8988T (cell line): ENCODE results near the gene ATF3.
"Not testable (repeated sequence)": the region's sequence is repeated elsewhere in the genome, so short reads cannot be mapped to it uniquely, and the experiment has no call there.

Experiments used
- DNase-seq: peaks from one replicate; pipeline ENCODE4 v3.0.0; 2011

Gene ATF3

DNA sequence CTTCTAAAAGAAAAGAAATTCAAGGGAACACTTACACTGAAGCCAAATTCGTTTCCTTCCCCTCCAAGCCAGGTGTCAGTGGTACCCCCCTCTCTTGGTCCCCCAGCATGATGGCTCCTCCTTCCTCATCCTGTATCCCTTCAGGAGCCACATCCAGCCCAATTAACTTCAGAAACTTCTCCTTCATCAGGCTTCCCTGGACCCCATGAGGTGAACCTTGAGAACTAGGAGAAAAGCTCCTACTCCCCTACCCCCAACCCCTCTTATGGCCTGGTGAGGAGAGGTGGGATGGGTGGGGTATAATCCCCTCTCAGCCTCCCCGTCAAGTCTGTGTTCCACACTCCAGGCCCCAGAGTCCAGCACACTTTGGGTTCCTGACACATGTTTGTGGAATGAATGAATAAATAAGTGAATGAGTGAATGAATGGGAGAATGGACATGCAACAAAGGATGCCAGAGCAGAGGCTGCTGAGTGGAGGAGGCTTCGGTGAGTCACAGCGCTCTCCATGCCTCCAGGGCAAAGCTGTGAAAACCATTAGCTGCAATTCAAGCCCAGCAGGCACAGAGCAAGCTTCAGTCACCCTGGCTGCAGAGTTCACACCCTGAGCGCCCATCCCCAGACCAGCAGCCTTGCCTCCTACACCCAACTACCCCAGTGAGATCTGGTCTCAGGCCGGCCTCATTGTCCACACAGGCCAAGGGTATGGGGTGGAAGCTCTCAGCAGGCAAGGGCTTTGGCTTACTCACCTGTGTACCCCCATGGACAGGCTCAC, 47.3 kb downstream of the ATF3 start:
- no peak for DNase-seq

DNA sequence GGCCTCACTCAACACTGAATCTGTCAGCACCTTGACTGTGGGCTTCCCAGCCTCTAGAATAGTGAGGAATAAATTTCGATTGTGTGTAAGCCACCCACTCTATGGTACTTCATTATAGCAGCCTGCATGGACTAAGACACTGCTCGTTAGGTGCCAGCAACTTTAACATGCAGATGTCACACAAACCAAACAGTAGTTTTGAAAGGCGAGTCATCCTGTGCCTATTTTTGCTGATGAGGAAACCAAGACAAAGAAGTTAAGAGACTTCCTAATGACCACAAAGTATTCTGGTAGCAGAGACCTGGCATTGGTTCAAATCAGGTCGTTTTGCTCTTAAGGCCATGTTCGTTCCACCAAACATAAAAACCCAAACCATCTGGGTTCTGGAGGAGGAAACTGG, 48.2 kb downstream of the ATF3 start:
- DNase-seq = no peak

DNA sequence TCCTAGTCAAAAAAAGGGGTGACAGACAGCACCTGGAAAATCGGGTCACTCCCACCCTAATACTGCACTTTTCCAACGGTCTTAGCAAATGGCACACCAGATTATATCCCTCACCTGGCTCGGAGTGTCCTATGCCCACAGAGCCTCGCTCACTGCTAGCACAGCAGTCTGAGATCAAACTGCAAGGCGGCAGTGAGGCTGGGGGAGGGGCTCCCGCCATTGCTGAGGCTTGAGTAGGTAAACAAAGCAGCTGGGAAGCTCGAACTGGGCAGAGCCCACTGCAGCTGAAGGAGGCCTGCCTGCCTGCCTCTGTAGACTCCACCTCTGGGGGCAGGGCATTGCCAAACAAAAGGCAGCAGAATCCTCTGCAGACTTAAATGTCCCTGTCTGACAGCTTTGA, 49.7 kb downstream of the ATF3 start:
- DNase-seq = not testable (repeated sequence)

DNA sequence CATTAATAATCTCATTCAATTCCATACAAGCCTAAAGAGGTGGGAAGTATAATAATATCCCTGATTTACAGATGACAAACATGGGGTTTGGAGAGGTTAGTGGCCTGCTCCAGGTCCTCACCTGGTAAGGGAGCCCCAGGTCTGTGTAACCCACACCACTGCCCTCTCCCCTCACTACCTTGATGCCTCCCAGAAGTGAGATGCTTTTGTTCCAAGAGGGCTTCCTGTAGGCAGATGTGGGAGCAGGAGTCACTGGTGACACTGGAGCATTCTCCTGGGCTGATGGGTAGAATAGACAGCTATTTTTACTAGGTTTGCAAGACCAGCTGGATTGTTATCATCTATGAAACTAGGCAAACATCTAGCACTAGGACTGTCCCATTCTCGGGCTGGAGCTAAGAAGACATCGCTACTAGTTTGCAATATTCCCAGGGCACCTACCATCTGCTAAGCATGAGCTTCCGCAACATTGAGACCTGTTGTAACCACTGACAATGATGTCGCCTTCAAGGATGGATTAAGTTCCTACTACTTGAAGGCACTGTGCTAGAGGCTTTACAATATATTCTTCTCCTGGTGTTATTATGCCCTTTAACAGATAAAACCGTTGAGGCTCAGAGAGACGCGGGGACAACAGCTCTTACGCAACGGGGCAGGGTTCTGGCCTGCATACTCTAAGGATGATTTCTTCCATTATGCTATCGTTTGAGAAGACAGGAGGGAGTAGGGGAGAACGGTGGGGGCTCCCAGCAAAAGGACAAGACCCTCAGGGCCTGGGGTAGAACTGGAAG, 56.0 kb downstream of the ATF3 start:
- no peak for DNase-seq

DNA sequence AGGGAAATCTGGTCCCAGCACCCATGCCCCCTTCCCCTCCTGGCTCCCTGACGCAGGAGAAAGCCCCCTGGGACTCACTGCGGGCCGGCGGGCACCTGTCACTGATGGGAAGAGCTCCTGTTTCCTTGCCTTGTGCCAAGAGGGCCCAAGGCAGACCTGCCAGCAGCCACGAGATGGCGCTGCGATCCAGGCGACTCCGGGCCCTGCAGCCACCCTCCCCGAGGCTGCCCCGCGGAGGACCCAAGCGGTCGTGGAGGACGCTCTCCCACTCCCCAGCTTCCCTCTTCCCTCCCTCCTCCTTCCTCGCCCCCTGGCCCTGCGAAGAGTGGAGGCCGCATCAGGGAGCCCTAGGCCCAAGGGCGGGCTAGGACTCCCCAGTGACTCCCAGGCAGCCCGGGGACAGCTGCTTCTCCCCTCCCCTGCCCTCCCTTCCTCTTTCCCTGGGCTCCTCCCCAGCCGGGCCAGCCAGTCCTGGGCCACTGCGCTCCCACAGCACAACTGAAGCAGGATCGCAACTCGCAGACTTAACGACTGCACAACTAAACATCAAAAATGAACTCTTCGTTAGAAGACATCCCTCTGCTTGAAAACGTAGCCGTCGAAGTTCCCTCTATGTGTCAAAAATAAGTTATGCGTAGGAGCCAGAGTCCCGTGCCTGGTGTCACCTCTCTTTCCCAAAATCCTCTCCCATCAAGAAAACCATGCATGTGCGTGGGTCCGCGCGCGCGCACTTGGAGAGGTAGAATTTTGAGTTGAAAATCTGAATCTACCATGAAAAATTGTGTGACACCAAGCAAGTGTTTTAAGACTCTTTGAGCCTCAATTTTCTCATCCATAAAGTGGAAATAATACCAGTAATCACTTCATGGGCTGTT, 56.9 kb downstream of the ATF3 start:
- peak; percentile 74 for DNase-seq

DNA sequence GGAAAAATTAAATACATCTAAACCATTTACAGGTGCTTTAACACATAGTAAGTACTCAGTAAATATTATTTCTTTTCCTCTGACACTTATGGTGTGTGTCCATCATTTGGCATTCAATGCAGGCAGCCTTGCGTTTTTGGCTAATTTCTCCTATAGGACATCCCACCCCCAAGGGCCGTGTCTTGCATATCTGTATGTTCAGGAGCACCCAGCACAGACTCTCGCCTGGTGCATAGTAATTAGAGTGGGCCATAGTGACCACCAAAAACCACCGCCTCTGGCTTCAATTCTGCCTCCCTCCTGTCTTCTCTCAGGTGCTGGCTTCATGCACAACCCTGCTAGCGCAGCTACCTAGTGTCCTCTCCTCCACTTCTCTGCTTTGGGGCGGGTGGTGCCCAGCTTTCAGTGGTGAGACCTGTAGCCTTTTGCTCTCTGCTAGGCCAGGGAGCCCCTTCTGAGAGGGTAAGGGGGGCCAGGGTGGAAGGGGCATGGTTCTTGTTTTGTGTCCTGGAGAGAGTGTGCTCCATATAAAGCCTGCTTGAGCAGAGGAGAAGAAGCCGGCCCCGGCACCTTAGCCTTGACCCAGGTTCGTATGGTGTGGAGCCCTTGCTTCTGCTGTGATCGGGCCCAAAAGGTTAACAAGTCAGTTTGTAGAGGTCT, 57.7 kb downstream of the ATF3 start:
- no peak for DNase-seq

DNA sequence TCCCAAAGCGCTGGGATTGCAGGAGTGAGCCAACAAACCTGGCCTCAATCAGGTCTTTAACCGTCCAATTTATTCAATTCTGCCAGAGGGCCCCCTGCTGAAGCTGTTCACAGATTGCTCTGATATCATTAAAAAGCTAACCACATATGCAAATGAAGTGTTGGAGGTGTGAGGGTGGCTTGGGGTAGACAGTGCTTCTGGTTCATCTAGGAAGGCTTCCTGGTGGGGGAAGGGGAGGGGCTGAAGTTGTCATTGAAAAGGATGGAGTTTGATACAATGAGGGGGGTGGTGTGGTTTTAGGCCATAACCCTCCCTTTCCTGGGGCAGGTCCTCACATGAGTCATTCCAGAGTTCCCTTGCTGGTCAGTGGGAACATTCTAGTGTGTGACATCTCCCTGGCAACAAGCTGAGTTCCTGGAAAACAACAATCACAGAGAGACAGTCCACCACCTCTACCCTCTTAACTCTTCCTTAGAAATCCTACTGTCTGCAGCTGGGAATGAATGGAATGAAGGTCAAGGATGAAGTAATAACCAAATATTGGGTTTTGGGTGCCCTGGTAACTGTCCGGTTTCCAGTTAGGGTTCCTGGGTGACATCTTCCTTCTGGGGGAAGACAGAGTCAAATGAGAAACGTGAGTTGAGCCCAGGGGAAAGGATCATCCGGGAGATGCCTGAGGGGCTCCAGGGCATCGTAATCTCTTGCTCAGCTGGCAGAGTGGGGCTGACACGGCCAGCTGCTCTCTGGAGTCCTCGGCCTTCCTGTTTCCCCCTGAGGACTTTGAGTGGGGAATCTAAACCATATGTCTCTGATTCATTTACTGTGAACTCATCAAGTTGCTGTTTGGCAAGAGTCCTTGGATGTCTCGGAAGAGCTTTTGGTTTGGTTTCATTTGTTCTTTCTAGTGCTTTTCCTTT, 58.9 kb downstream of the ATF3 start:
- DNase-seq = no peak

DNA sequence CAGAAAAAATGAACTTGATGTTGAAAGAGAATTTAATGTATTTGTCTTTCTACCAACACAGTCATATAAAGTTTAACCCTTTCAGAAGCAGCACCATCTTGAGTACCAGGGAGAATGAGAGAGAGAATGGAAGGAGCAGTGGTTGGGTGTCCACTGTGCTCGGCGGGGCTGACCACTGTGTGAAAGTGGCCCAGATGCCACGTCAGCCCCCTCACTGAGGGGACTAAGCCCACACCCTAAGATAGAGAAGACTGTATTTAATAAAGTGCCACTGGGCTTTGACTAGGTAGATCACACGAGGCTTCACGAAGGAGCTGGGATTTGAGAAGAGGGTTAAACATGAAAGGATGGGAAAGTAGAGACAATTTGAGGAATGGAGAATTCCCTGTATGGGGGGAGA, 59.9 kb downstream of the ATF3 start:
- DNase-seq = no peak

DNA sequence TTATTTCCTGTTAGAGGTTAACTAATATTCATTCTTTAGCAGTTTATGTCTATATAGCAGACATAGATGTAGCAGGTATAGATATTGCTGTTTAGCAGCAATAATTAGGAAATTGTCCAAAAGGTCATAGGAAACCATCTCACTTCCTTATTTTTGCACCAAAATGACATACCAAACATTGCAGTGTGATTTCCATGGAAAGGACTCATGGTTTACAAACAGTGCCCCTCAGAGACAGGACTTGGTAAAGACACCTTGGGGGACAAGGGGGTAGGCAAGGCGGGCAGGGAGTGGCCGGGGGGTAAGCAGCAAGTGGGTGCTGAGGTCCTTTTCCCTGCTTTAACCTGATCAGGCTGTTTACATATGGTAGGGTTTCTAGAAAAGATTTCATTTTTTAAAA, 60.5 kb downstream of the ATF3 start:
- DNase-seq = peak; percentile 54

DNA sequence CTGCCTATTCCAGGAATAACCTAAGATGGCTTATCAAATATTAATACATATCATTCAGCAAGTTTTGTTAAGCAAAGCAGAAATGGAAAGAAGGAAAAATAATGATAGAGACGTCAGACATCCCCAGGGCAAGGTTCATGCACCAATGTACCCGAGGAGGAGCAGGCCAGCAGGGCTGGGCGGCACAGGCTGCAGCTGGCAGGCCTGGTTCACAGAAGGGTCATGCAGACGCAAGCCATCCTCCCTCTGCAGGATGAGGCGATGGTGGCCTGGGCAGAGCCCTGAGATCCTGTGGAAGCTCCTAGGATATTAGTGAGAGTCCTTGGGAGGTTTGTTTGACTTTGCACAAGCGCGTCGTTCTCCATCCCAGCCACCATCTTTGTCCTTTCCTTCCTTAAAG, 61.0 kb downstream of the ATF3 start:
- no peak for DNase-seq

DNA sequence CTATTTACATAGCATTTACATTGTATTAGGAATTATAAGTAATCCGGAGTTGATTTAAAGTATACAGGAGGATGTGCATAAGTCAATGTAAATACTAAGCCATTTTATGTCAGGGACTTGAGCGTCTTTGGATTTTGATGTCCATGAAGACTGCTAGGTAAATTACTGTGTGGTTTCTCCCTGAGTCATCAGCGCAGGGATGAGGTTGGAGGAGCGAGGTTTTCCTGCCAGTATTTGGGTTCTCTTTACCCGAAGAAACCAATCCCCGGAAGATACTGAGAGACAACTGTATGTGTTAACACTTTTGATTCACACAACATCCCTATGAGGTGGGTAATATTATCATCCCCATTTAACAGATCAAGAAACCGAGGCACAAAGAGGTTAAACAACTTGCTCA, 61.7 kb downstream of the ATF3 start:
- no peak for DNase-seq
